H1 (cell line): ENCODE results near the gene IL6ST.
"Not testable (repeated sequence)": the region's sequence is repeated elsewhere in the genome, so short reads cannot be mapped to it uniquely, and the experiment has no call there.

ENCODE experiments used
- CTCF ChIP-seq, 3 experiments: IDR thresholded peaks; 1 replicate in 2 of 3; 2 replicates in 1 of 3; pipeline versions ENCODE4 v1.5.1 to v1.6.1; 2011; ENCODE audit warnings: low read length in 3 of 3, mild to moderate bottlenecking in 3 of 3, inconsistent platforms in 2 of 3, low read depth in 1 of 3, moderate library complexity in 1 of 3; ENCODE audit not compliant: insufficient read depth in 1 of 3; ENCODE audit errors: control extremely low read depth in 1 of 3
- POLR2A ChIP-seq, 2 experiments: IDR thresholded peaks; 1 replicate in 1 of 2; 2 replicates in 1 of 2; pipeline ENCODE4 v1.6.1; 2011; ENCODE audit warnings: low read depth in 2 of 2, low read length in 2 of 2, mild to moderate bottlenecking in 2 of 2; ENCODE audit errors: control extremely low read depth in 1 of 2

DNA sequence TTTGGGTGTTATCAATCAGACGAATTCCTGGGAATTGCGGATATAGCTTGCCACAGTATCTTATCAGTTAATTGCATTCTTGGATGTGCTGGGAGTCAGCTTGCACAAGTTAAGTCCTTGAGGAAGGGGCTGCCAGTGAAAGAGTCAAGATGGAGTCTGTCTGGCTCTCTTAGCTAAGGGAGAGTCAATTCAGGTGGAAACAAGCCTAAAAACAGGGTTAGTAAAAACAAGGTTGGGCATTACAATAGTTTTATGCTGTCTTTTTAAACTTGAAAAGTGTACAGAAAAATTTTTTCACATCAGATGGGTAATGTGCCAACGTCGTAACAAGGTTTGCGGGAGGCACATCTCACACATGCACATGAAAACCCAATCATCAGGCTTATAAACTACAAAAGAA is 5.5 kb upstream of the IL6ST start:
- not testable (repeated sequence) for TF ChIP-seq POLR2A (IDR thresholded peaks at IDR 0.05; ENCODE audit: control extremely low read depth in 1 of 2, low read depth in 2 of 2, low read length in 2 of 2); CTCF (IDR thresholded peaks at IDR 0.05; ENCODE audit: control extremely low read depth in 1 of 3, insufficient read depth in 1 of 3, low read depth in 1 of 3, low read length in 3 of 3)
